LoVo (cell line): Measurements from ENCODE around the gene FAM83E.
A peak's percentile ranks its signal among the peaks of the same experiment; 100 is the strongest.
"Not testable (repeated sequence)": the region's sequence is repeated elsewhere in the genome, so short reads cannot be mapped to it uniquely, and the experiment has no call there.

ENCODE experiments used
- DNase-seq: peaks from one replicate; pipeline ENCODE4 v3.0.0-alpha.2; 2016; ENCODE audit warnings: low spot score

The FAM83E gene

GRCh38 chr19:48641850-48642249 is 27.0 kb upstream of the FAM83E start:
- DNase-seq, result no peak

GRCh38 chr19:48639483-48640375 is 24.9 kb upstream of the FAM83E start:
- no peak for DNase-seq

- DNase-seq, result no peak
These were observed 24.0 kb upstream of the FAM83E start for GRCh38 chr19:48638831-48639381.

- peak; percentile 78 for DNase-seq
These were observed 23.3 kb upstream of the FAM83E start for GRCh38 chr19:48637948-48638830.

GRCh38 chr19:48637449-48637947 is 22.6 kb upstream of the FAM83E start:
- DNase-seq, result peak; percentile 97

- DNase-seq, result no peak
These were observed 22.1 kb upstream of the FAM83E start, which contains the start of gene DBP for GRCh38 chr19:48636859-48637448. TSS of gene DBP (minus strand) at chr19:48637379. CDS start at chr19:48636994, 385 bp downstream.

GRCh38 chr19:48635966-48636858 is 21.3 kb upstream of the FAM83E start:
- no peak for DNase-seq

- DNase-seq, result peak; percentile 79
These were observed 20.5 kb upstream of the FAM83E start for GRCh38 chr19:48635263-48635965.

GRCh38 chr19:48634424-48635262 is 19.8 kb upstream of the FAM83E start:
- DNase-seq, result peak; percentile 94

- no peak for DNase-seq
These were observed 19.1 kb upstream of the FAM83E start for GRCh38 chr19:48634036-48634342.

- DNase-seq, result no peak
These were observed 18.5 kb upstream of the FAM83E start for GRCh38 chr19:48633148-48634035.

- DNase-seq, result no peak
These were observed 17.8 kb upstream of the FAM83E start for GRCh38 chr19:48632692-48633147.

GRCh38 chr19:48632286-48632685 is 17.4 kb upstream of the FAM83E start:
- DNase-seq, result not testable (repeated sequence)

GRCh38 chr19:48631225-48631624 is 16.3 kb upstream of the FAM83E start:
- DNase-seq, result no peak

GRCh38 chr19:48630296-48631063 is 15.6 kb upstream of the FAM83E start:
- DNase-seq, result no peak

- DNase-seq, result no peak
These were observed 14.9 kb upstream of the FAM83E start for GRCh38 chr19:48629599-48630295.

GRCh38 chr19:48629297-48629598 is 14.4 kb upstream of the FAM83E start:
- no peak for DNase-seq
